ENCODE measurements around the gene ASXL2. TPM values are rescaled to one million over a fixed set of nuclear protein-coding genes. Genes with fewer than 3 reads are reported as not detected.

Gene ASXL2
- total RNA-seq, 1 donor: 22.0 TPM

- no peak for TF ChIP-seq CTCF (IDR thresholded peaks at IDR 0.05; ENCODE audit: insufficient read depth, low read length)
- no peak for DNase-seq (ENCODE audit: low read depth)
- no peak overlapping the region for H3K4me3 ChIP-seq (ENCODE audit: low read depth, low read length)
Observed at GRCh38 chr2:25784404-25784803, 93.9 kb downstream of the ASXL2 start.

GRCh38 chr2:25777077-25777476 is 101.2 kb downstream of the ASXL2 start:
- no peak for TF ChIP-seq CTCF (IDR thresholded peaks at IDR 0.05; ENCODE audit: insufficient read depth, low read length)
- H3K4me3 ChIP-seq (ENCODE audit: low read depth, low read length): no peak overlapping the region
- no peak for DNase-seq (ENCODE audit: low read depth)

GRCh38 chr2:25772078-25772477 is 106.2 kb downstream of the ASXL2 start:
- no peak for TF ChIP-seq CTCF (IDR thresholded peaks at IDR 0.05; ENCODE audit: insufficient read depth, low read length)
- no peak overlapping the region for H3K4me3 ChIP-seq (ENCODE audit: low read depth, low read length)
- no peak for DNase-seq (ENCODE audit: low read depth)

GRCh38 chr2:25763575-25763974 is 114.7 kb downstream of the ASXL2 start:
- H3K4me3 ChIP-seq (ENCODE audit: low read depth, low read length): no peak overlapping the region
- TF ChIP-seq CTCF (IDR thresholded peaks at IDR 0.05; ENCODE audit: insufficient read depth, low read length): no peak
- DNase-seq (ENCODE audit: low read depth): no peak

GRCh38 chr2:25760297-25760696 is 118.0 kb downstream of the ASXL2 start:
- H3K4me3 ChIP-seq (ENCODE audit: low read depth, low read length): no peak overlapping the region
- DNase-seq (ENCODE audit: low read depth): no peak
- no peak for TF ChIP-seq CTCF (IDR thresholded peaks at IDR 0.05; ENCODE audit: insufficient read depth, low read length)

GRCh38 chr2:25758348-25758747 is 119.9 kb downstream of the ASXL2 start:
- DNase-seq (ENCODE audit: low read depth): no peak
- TF ChIP-seq CTCF (IDR thresholded peaks at IDR 0.05; ENCODE audit: insufficient read depth, low read length): no peak
- no peak overlapping the region for H3K4me3 ChIP-seq (ENCODE audit: low read depth, low read length)

GRCh38 chr2:25757906-25758305 is 120.4 kb downstream of the ASXL2 start:
- DNase-seq (ENCODE audit: low read depth): no peak
- no peak for TF ChIP-seq CTCF (IDR thresholded peaks at IDR 0.05; ENCODE audit: insufficient read depth, low read length)
- no peak overlapping the region for H3K4me3 ChIP-seq (ENCODE audit: low read depth, low read length)
